Medulla oblongata (tissue), 1 donor: ENCODE data around the gene LDLRAD4.

Experiments used
- DNase-seq: peaks from one replicate; pipeline ENCODE4 v3.0.0-alpha.2; 2015; ENCODE audit errors: extremely low spot score

The LDLRAD4 gene

GRCh38 chr18:13202571-13202970 lies 16.0 kb upstream of the LDLRAD4 start:
- DNase-seq = no peak

- DNase-seq = no peak
Measured at GRCh38 chr18:13206301-13206700, 12.3 kb upstream of the LDLRAD4 start.

- DNase-seq = no peak
Measured at GRCh38 chr18:13207294-13207693, 11.3 kb upstream of the LDLRAD4 start.

DNA sequence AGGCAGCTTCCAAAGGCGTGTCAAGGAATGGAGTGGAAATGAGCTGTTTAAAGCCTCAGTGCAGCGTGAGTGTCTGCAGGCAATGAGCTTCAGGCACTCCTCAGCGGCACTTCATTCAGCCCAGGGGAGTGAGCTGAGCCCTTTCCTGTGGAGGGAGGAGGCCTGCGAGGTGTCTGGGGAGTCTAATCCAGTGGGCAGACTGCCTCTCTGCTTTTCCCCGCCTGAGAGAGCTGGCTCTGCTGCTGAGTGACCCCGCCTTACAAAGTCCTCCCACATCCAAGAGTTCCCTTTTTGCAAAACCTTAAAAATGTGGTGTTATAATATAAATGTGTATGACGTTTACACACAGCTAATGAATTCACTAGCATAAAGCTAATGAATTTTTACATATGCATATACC lies 7.0 kb upstream of the LDLRAD4 start:
- DNase-seq = no peak

- no peak for DNase-seq
Measured at GRCh38 chr18:13213036-13213795, 5.3 kb upstream of the LDLRAD4 start.

DNA sequence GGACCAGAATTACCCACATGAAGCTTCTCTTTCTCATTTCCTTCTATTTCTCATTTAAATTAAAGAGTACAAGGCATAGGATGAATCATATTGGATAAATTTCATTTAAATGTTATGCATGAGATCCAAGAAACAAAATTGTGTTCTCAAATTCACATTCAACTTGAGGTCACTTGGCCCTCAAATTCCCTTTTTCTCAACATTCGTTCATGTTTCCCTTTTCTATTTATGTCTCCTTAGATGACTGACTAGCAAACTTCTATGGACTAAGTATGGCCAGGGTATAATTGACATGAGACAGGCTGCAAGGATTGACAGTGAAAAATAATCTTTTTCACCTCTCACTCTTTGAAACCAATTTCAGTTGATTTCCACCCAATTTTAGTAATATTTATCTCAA lies 4.0 kb upstream of the LDLRAD4 start:
- DNase-seq = peak; percentile 36

DNA sequence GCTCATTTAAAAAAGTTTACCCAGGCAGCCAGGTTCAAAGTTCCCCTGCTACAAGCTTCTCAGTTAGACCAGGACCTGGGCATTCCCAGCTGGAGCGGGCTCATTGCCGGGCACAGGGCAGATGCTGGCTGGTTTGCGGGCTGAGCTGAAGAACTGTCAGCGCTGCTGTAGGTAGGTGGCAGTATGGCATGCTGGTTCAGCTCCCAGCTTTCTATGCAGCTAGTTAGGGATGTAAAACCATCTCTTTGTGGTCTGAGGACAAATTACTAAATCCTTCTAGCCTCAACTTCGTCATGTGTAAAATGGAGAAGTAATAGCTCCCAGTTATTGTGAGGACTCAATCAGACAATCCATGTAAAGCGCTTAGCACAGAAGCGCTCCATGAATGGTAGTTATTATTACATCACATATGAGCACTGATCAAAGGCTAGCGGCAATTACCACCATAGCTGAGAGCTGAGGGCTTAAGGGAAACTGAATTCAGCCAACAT lies 2.4 kb upstream of the LDLRAD4 start:
- DNase-seq = peak; percentile 94

DNA sequence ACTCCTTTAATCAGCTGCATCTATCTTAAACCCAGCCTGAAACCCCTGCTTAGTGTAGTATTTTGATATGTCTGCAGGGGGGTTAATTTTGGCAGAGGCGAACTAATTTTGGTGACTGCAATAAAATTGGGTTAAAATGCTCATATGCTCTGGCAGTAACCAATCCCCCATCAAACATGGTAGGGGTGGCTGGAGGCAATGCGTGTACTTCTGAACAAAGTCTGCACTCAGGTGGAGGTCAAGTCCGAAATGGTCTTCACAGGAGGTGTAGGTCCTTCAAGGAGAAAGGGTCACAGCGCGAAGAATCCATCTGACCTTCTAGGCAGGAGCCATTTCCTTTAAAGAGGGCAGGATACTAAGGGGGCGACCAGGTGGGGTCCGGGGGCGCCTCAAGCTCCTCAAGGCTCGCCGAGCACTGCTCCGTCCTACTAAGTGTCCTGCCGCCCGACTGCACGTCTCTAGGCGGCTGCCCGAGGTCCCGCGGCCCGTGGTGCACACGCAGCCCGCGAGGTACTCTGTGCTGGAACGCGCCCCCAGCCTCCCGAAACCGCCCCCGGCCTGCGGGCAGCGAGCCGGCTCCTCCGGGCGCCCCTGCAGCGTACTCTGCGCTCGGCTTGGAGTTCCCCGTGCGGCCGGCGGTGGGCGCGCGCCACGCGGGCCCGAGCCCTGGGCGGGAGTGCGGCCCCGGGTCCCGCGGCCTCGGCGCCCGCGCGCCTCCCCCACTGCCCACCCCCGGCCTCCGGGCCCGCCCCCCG lies 1.7 kb upstream of the LDLRAD4 start:
- peak; percentile 56 for DNase-seq

DNA sequence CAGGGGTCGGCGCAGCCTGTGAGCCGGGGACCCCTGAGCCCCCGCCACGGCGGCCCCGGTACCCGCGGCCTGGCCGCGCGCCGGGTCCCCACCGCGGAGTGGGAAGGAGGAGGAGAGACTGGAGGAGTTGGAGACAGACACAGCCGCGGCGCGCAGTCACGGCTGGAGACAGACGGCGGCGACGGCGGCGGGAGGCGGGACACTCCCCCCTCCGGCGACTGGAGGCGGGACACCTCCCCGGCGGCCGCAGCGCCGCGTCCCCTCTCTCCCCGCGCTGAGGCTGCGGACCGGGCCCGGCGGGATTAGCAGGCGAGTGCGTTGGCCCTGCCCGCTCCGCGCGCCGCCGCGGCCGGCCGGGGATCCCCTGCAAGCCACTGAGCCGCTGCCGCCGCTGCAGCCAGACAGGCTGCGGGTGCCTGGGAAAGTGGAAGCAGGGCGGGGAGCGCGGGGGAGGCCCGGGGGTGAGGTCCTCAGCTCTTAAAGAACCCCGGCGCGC lies 1.0 kb upstream of the LDLRAD4 start:
- DNase-seq = peak; percentile 66

- DNase-seq = no peak
Measured at GRCh38 chr18:13217971-13218367, 591 bp upstream of the LDLRAD4 start.

DNA sequence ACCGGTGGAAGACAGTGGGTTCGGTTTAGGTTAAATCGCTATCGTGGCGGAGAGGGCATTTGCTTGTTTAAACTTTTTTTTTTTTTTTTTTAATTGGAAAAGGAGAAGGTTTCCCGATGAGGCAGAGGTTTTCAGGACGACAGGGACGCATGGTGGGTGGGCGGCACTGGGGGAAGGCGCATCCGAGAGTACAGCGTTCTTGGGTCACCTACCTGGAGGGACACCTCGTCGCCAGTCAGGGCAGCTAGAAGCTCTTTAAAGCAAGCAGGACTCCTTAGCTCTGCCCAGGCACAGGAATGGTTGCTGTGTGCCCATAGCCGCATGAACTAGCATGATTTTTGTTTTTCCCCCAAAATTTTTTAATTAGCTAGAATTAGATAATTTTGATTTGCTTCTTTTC lies 437 bp downstream of the LDLRAD4 start:
- DNase-seq = no peak

DNA sequence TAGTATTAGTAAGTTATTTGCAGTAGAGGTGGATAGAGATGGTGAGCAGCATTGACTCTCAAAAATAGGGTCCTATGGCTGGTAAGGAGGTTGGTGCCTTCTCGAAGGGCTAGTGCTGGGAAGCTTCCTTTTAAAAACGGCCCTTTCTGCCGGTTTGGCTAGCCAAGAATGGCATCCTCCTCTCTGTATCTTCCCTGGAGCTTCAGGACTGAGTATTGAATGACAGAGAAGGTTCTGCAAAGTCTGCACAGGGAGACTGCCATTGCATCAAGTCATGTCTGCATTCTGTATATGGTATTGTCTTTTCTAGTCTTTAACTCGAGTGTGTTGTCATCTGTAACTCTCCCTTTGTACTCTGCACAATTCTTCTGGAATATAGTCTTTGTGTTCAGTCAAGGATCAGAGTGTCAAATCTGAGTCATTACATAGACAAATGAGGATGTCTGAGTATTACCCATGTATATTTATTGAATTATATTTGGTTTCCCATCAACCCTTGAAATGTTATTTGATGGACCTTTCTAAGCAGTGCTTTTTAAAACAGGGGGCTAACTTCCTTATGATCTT lies 1.1 kb downstream of the LDLRAD4 start:
- DNase-seq = peak; percentile 35

DNA sequence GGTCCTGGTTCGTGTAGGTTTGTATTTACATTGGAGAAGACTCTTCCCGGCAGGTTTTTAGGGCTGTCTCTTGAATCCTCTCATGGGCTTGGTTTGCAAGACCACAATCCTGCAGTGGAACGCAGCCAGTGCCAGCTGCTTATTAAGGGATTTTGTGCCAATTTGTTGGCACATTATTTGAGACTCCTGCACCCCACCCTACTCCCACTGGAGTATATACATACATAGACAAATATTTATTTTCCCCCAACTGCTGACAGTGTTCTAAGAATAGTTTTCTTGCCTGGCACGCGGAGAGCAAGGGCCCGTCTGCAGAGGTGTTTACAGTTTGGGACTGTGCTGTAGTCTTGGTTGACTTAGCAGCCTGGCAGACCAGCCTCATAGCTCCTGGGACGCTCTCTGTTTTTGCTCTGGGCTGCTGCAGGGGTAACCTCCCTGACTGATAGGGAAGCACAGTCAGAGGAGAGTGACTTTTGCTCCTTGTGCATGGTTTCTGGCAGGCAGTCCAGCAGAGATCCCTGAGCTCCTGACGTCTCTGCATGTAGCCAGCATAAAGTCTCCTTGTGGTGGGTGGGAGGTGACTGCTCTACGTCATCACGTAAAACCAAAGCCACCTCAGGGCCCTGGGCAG lies 1.9 kb downstream of the LDLRAD4 start:
- peak; percentile 42 for DNase-seq

DNA sequence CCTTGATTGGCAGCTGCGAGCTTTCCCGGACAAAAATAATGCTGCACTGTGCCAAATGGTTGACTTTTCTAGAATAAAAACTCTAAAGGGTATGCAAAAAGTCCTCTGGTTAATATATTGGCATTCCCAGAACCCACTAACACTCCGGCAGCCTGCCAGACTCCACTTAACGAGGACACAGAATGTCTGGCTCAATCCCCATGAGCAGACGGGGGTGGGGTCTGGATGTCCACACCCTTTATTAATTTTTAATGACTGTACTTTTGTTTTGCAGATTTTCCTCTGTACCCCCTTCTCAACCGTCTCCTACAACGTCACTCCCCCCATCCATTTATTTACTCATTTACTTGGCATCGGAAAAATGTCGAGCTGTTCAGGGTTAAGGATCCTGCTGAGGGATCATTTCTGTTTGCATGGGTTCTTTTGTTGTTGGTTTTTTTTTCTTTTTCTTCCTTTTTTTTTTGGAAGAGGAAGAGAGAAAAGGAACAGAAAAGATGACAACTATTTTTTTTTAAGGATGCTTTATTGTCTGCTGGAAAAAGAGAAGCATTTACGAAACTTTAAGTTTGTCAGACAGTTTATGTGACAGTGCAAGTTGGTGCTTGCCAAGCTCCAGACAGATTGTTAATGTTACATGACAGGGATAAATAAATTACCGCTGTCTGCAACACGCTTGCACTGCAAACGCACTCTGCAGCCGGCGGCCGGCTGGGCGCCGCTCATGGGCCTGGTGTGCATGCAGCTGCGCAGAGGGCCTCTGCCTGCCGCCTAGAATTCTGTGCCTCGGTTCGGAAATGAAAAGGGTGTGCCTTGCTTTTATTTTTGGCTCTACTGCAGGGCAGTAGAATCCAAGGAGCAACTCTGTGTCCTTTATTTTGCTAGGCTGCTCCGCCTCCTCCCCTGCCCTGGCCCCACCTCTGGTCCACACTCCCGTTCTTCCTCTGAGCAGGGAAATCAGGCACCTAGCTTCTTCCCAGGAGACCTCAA lies 3.6 kb downstream of the LDLRAD4 start:
- peak; percentile 61 for DNase-seq

GRCh38 chr18:13222856-13223281 lies 4.3 kb downstream of the LDLRAD4 start:
- DNase-seq = peak; percentile 29

DNA sequence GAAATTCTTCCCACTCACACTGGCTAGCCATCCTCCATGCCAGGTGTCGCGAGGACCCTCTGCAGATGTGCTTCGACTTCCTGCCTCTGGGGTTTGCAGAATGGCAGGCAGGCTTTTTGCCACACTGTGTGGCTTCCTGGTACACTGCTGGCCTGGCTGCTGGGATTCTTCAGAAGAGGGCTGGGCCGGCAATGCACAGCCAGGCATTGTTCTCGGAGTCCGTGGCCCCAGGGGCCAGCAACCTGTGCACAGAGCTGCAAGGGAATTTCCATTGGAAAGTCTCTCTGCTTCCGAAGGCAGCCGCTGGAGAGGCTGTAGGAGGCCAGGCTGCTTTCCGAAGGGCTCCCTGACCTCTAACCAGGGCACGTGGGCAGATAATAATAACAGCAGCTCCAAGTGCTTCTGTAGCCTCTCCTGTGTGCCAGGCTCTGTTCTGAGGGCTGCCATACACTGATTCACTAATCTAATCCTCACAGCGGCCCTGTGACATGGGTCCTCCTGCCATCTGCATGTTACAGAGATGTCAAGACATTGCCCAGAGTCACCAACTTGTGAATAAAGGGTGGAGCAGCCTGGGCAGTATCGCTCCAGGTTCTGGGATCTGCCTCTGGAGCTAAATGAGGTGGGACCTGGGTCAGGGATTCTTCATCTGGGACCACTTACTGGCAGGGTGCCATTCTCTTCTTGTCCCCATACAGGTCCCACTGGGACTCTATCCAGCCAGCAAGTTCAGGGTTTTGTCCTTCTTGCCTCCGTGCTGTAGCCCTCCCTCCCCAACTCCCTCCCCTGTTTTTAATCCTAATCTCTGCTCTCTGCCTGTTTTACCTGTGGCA lies 5.0 kb downstream of the LDLRAD4 start:
- DNase-seq = peak; percentile 21

GRCh38 chr18:13225261-13225660 lies 6.7 kb downstream of the LDLRAD4 start:
- no peak for DNase-seq

- no peak for DNase-seq
Measured at GRCh38 chr18:13226533-13227144, 8.1 kb downstream of the LDLRAD4 start.

- no peak for DNase-seq
Measured at GRCh38 chr18:13227910-13228309, 9.3 kb downstream of the LDLRAD4 start.
